Heart left ventricle (tissue), 16 donors: ENCODE data around the gene SIGLEC12. TPM values are rescaled to one million over a fixed set of nuclear protein-coding genes. Genes with fewer than 3 reads are reported as not detected.
A peak's percentile ranks its signal among the peaks of the same experiment; 100 is the strongest.

Experiments
- ATAC-seq, 4 donors: fragments of 200-7000 bp; cut with Tn5 transposase; one replicate each; pipeline ENCODE4 v1.9.1; 2020 to 2022; ENCODE audit warnings: moderate library complexity in 4 of 4, mild to moderate bottlenecking in 3 of 4, moderate number of reproducible peaks in 1 of 4
- DNase-seq, 5 donors: peaks; one replicate each; pipeline ENCODE4 v3.0.0-alpha.2; 2020
- H3K27ac ChIP-seq, 12 donors: fragments of 200-600 bp; sonication (generic) in 4 of 12; one replicate each; pipeline versions ENCODE4 v1.5.0 to v1.8.0; 2016 to 2022; ENCODE audit warnings: mild to moderate bottlenecking in 2 of 12
- H3K27me3 ChIP-seq, 9 donors: fragments of 200-600 bp; sonication (generic) in 2 of 9; one replicate each; pipeline versions ENCODE4 v1.5.1 to v1.8.0; 2016 to 2022; ENCODE audit warnings: mild to moderate bottlenecking in 3 of 9
- H3K36me3 ChIP-seq, 9 donors: fragments of 200-600 bp; sonication (generic) in 2 of 9; one replicate each; pipeline versions ENCODE4 v1.5.0 to v1.8.0; 2018 to 2022; ENCODE audit warnings: mild to moderate bottlenecking in 2 of 9
- H3K4me1 ChIP-seq, 12 donors: fragments of 200-600 bp; sonication (generic) in 4 of 12; one replicate each; pipeline versions ENCODE4 v1.5.0 to v1.8.0; 2016 to 2022; ENCODE audit warnings: mild to moderate bottlenecking in 3 of 12
- H3K4me3 ChIP-seq, 12 donors: fragments of 200-600 bp; sonication (generic) in 4 of 12; one replicate each; pipeline versions ENCODE4 v1.5.0 to v1.8.0; 2017 to 2022; ENCODE audit warnings: mild to moderate bottlenecking in 9 of 12, moderate library complexity in 4 of 12
- H3K9me3 ChIP-seq, 12 donors: fragments of 200-600 bp; sonication (generic) in 4 of 12; one replicate each; pipeline versions ENCODE4 v1.5.0 to v1.8.0; 2016 to 2022; ENCODE audit warnings: mild to moderate bottlenecking in 1 of 12
- CTCF ChIP-seq, 12 donors: fragments of 200-600 bp; sonication (generic) in 4 of 12; IDR thresholded peaks; one replicate each; pipeline versions ENCODE4 v1.5.0 to v1.8.0; 2018 to 2022; ENCODE audit warnings: antibody characterized with exemption in 12 of 12, mild to moderate bottlenecking in 5 of 12
- POLR2A ChIP-seq, 2 donors: fragments of 450-650 bp; IDR thresholded peaks; one replicate each; pipeline ENCODE4 v1.6.1; 2017; ENCODE audit warnings: antibody characterized with exemption in 2 of 2, mild to moderate bottlenecking in 2 of 2, moderate library complexity in 2 of 2
- WGBS, 4 donors: extraction: QIAGEN DNeasy Blood & Tissue Kit in 2 of 4; methylation state at CpG; one replicate each; pipeline versions ENCODE4 v1.1.5 to v1.1.7; 2013 to 2018; 5-methylcytosine and 5-hydroxymethylcytosine counted together
- intact Hi-C, 10 donors: fragments of 100-400 bp; cut with DNase I; formaldehyde crosslinking; loops; one replicate each; pipeline versions ENCODE4 v1.11.1 to v1.14.2; 2022
- polyA plus RNA-seq, 2 donors: library from polyadenylated mRNA; stranded (reverse); fragments of 200-250 nt; gene quantifications; one replicate each; pipeline ENCODE4 v1.2.3, GENCODE V29; 2013
- total RNA-seq, 9 donors: library from RNA; depleted of rRNA in 2 of 9; stranded (reverse); fragments of >200 nt in 2 of 9; fragmentation: NEBNext Ultra II Directional in 3 of 9; extraction: Animal tissue kit (Norgen Biotek cat#: 25700) in 3 of 9; gene quantifications; one replicate each; pipeline versions ENCODE4 v1.1.0 to v1.2.4, GENCODE V29; 2016 to 2023
- donor health status: ischemic (EF 13 %, LVEDD 7.1; RV severe dilation, severe dysfunction).
- donor health status: healthy with polysubstance abuse.
- donor health status: DM: no; HTN: yes; CAD: no.
- donor health status: DM: no; HTN: no; CAD: no.
- donor health status: ischemic (EF 25% LVEDD 6.9; RV normal size, moderate dysfunction).
- donor health status: ischemic (EF 25% LVEDD 5.7; RV mildly dilated, moderate dysfunction).
- donor health status: healthy.
- donor health status: DM: yes; HTN: yes; CAD: no.
- donor health status: ischemic (EF 35%, LVEDD 5.7; RV mildly dilated, moderate dysfunction).
- donor health status: nonischemic (EF 11% LVEDD 7.7; RV severe dilation, severe dysfunction).
- donor health status: DM: yes; HTN: yes; CAD: no.
- donor health status: PGD.
- donor health status: ischemic (EF 29% LVEDD 5.4; RV normal size, mild dysfunction).
- donor health status: nonischemic (EF 23%, LVEDD 6.1; RV moderate dilation, normal function).

Gene SIGLEC12
- total and polyA plus RNA-seq, 11 donors = 0.15 to 0.43 (median 0.21) TPM; not detected in 6

GRCh38 chr19:51508059-51508733 is 6.6 kb upstream of the SIGLEC12 start:
- 34 to 47% (median 39%) methylated on average over 2 to 3 of the region's 3 CpGs for WGBS, 4 donors
- Histone ChIP-seq H3K4me1 (peaks cover 0 to 30% (median 0%) of the 10 kb centered on the region in 12 donors), H3K27me3 (peaks cover 0 to 35% (median 9%) of the 10 kb centered on the region in 9 donors), H3K4me3 (no peak overlapping the region), H3K27ac (peak overlapping the region in 1 of 12 donors; percentile 64), H3K36me3 (no peaks in the 10 kb centered on the region), H3K9me3 (peaks cover 0 to 11% (median 0%) of the 10 kb centered on the region in 12 donors)
- intact Hi-C loops = no loop called here
- ATAC-seq = no peak
- no peak for TF ChIP-seq CTCF (IDR thresholded peaks at IDR 0.05)
- TF ChIP-seq POLR2A (IDR thresholded peaks at IDR 0.05) = no peak
- DNase-seq = no peak

GRCh38 chr19:51507640-51508058 is 6.0 kb upstream of the SIGLEC12 start:
- H3K36me3 ChIP-seq = no peaks in the 10 kb centered on the region
- peak overlapping the region in 1 of 12 donors; percentile 64 for H3K27ac ChIP-seq
- WGBS, 4 donors = 53 to 66% (median 61%) methylated on average over 6 of the region's 6 CpGs
- intact Hi-C loops = no loop called here
- DNase-seq (no peak), ATAC-seq (no peak)
- TF ChIP-seq POLR2A (IDR thresholded peaks at IDR 0.05) (no peak), CTCF (IDR thresholded peaks at IDR 0.05) (no peak)
- H3K27me3 ChIP-seq = peaks cover 0 to 30% (median 9%) of the 10 kb centered on the region in 9 donors
- peaks cover 0 to 36% (median 0%) of the 10 kb centered on the region in 12 donors for H3K4me1 ChIP-seq
- no peak overlapping the region for H3K4me3 ChIP-seq
- H3K9me3 ChIP-seq = peaks cover 0 to 11% (median 0%) of the 10 kb centered on the region in 12 donors

GRCh38 chr19:51507192-51507591 is 5.6 kb upstream of the SIGLEC12 start:
- Histone ChIP-seq H3K27me3 (peaks cover 0 to 30% (median 9%) of the 10 kb centered on the region in 9 donors), H3K27ac (peak overlapping the region in 1 of 12 donors; percentile 64), H3K9me3 (peaks cover 0 to 11% (median 0%) of the 10 kb centered on the region in 12 donors), H3K36me3 (no peaks in the 10 kb centered on the region), H3K4me1 (peaks cover 0 to 40% (median 0%) of the 10 kb centered on the region in 12 donors), H3K4me3 (no peak overlapping the region)
- WGBS, 4 donors = 37 to 42% (median 39%) methylated on average over 3 of the region's 3 CpGs
- intact Hi-C loops = no loop called here
- ATAC-seq (peak in 2 of 4 donors; percentile 11 to 53), DNase-seq (no peak)
- TF ChIP-seq POLR2A (IDR thresholded peaks at IDR 0.05) = no peak
- TF ChIP-seq CTCF (IDR thresholded peaks at IDR 0.05) = no peak

- Histone ChIP-seq H3K4me1 (peaks cover 0 to 50% (median 0%) of the 10 kb centered on the region in 12 donors), H3K4me3 (no peak overlapping the region), H3K27ac (no peak overlapping the region), H3K36me3 (no peaks in the 10 kb centered on the region), H3K27me3 (peaks cover 0 to 19% (median 2%) of the 10 kb centered on the region in 9 donors), H3K9me3 (peaks cover 0 to 11% (median 0%) of the 10 kb centered on the region in 12 donors)
- 25 to 40% (median 30%) methylated on average over 3 of the region's 3 CpGs for WGBS, 4 donors
- no peak for ATAC-seq
- intact Hi-C loops = no loop called here
- no peak for TF ChIP-seq POLR2A (IDR thresholded peaks at IDR 0.05)
- TF ChIP-seq CTCF (IDR thresholded peaks at IDR 0.05) = no peak
- DNase-seq = no peak
Observed at GRCh38 chr19:51505904-51506303, 4.3 kb upstream of the SIGLEC12 start.
